Measurements from ENCODE around the gene KLK5.

DNA sequence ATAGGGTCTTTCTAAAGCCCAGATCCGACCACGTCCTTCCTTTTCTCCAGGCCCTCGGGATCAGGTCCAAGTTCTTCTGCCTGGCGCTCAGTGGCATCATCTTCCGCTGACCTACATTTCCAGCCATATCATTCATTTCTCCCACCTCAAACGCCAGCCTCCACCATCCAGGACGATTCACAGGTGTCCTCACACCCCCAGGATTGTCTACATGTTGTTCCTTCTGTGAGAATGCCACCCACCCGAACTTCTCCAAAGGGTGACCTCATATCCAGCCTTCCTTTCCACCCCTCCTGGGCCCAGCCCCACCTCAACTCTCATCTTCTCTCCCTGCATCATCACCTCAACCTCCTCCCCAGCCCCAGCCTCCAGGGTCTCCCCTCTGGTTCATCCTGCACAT, 4.7 kb upstream of the KLK5 start:
- TF ChIP-seq SIN3A (IDR thresholded peaks at IDR 0.05; ENCODE audit: borderline replicate concordance, insufficient read depth, low read length) (no peak), POLR2AphosphoS5 (IDR thresholded peaks at IDR 0.05; ENCODE audit: low read depth, low read length) (no peak), TAF1 (IDR thresholded peaks at IDR 0.05; ENCODE audit: borderline replicate concordance, insufficient read depth, low read length) (no peak), FOXP2 (optimal IDR thresholded peaks at IDR 0.05; ENCODE audit: borderline replicate concordance, extremely low read depth, extremely low read length, insufficient read depth) (no peak)
- TF ChIP-seq, protein P1, sequence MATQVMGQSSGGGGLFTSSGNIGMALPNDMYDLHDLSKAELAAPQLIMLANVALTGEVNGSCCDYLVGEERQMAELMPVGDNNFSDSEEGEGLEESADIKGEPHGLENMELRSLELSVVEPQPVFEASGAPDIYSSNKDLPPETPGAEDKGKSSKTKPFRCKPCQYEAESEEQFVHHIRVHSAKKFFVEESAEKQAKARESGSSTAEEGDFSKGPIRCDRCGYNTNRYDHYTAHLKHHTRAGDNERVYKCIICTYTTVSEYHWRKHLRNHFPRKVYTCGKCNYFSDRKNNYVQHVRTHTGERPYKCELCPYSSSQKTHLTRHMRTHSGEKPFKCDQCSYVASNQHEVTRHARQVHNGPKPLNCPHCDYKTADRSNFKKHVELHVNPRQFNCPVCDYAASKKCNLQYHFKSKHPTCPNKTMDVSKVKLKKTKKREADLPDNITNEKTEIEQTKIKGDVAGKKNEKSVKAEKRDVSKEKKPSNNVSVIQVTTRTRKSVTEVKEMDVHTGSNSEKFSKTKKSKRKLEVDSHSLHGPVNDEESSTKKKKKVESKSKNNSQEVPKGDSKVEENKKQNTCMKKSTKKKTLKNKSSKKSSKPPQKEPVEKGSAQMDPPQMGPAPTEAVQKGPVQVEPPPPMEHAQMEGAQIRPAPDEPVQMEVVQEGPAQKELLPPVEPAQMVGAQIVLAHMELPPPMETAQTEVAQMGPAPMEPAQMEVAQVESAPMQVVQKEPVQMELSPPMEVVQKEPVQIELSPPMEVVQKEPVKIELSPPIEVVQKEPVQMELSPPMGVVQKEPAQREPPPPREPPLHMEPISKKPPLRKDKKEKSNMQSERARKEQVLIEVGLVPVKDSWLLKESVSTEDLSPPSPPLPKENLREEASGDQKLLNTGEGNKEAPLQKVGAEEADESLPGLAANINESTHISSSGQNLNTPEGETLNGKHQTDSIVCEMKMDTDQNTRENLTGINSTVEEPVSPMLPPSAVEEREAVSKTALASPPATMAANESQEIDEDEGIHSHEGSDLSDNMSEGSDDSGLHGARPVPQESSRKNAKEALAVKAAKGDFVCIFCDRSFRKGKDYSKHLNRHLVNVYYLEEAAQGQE (IDR thresholded peaks at IDR 0.05; ENCODE audit: insufficient read depth in 1 of 2, low read depth in 2 of 2, low read length in 2 of 2): no peak

Data from PFSK-1 (cell line).